Vagina (tissue), 2 donors: ENCODE data around the gene PTPRN2.

ENCODE experiments used
- POLR2A ChIP-seq, 2 donors: fragments of 450-650 bp; IDR thresholded peaks; one replicate each; pipeline ENCODE4 v1.6.1; 2017; ENCODE audit warnings: antibody characterized with exemption in 2 of 2, mild to moderate bottlenecking in 2 of 2, moderate library complexity in 2 of 2
- TF ChIP-seq, protein P1 (sequence below), 3 experiments: fragments of 450-650 bp in 2 of 3; fragments of 200-600 bp in 1 of 3; sonication (generic) in 1 of 3; IDR thresholded peaks; one replicate each; pipeline ENCODE4 v1.5.1; 2017 to 2019; ENCODE audit warnings: antibody characterized with exemption in 3 of 3, mild to moderate bottlenecking in 2 of 3, moderate library complexity in 2 of 3

DNA sequence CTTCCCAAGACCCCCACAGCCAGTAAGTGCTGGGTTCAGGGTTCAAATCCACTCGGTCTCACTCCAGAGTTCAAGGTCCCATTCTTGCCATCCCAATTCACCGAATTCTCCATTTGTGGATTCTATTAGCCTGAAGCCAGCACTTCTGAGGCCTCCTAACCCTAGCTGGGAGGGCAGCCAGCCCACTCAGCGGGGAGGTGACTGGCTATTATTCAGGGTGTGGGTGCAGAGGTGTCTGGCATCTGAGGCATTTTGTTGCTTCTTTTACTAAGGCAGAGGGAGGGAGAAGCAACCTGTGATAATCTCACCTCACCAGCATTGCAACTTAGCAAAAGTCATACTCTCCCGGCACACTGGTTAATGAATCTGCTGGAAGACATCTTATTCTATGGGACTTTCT is 8.7 kb upstream of the PTPRN2 start:
- TF ChIP-seq, protein P1, sequence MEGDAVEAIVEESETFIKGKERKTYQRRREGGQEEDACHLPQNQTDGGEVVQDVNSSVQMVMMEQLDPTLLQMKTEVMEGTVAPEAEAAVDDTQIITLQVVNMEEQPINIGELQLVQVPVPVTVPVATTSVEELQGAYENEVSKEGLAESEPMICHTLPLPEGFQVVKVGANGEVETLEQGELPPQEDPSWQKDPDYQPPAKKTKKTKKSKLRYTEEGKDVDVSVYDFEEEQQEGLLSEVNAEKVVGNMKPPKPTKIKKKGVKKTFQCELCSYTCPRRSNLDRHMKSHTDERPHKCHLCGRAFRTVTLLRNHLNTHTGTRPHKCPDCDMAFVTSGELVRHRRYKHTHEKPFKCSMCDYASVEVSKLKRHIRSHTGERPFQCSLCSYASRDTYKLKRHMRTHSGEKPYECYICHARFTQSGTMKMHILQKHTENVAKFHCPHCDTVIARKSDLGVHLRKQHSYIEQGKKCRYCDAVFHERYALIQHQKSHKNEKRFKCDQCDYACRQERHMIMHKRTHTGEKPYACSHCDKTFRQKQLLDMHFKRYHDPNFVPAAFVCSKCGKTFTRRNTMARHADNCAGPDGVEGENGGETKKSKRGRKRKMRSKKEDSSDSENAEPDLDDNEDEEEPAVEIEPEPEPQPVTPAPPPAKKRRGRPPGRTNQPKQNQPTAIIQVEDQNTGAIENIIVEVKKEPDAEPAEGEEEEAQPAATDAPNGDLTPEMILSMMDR (IDR thresholded peaks at IDR 0.05) = no peak
- no peak for TF ChIP-seq POLR2A (IDR thresholded peaks at IDR 0.05)
